Stimulated activated CD4-positive, alpha-beta T cell treated with anti-CD3 and anti-CD28 coated beads, Interleukin-2, amount 100 ng/mL, for 4 hours (primary cell): Measurements from ENCODE around the gene RBFOX1.

Experiments
- DNase-seq: peaks from one replicate; pipeline ENCODE4 v3.0.0-alpha.2; 2020; ENCODE audit warnings: low read depth

The RBFOX1 gene

DNA sequence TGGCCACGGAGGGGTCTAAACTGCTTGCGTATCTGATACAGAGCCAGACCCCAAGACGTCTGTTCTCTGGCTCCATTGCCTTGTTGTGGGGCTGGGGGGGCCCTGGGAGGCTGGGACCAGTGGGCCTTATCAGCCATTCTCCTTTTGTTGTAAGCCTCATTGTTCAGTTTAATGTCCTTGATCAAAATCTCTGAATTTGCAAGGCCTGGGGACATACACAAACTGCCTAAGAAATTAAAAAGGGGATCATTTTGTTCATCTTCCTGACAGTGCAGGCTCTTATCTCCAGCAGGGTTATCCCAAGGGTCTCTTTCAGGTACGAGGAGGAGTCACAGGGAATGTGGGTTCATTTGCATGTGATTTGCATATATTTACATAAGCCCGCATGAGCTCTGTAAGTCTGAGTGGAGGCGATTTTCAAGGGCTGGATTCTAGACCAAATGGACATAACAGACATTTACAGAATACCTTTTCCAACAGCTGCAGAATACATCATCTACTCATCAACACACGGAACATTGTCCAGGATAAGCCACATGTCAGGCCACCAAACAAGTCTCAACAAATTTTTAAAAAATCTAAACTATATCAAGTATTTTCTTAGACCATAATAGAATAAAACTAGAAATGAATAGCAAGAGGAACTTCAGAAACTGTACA, 269.8 kb downstream of the RBFOX1 start:
- no peak for DNase-seq

- no peak for DNase-seq
These were observed 273.2 kb downstream of the RBFOX1 start for GRCh38 chr16:7605812-7606211.

DNA sequence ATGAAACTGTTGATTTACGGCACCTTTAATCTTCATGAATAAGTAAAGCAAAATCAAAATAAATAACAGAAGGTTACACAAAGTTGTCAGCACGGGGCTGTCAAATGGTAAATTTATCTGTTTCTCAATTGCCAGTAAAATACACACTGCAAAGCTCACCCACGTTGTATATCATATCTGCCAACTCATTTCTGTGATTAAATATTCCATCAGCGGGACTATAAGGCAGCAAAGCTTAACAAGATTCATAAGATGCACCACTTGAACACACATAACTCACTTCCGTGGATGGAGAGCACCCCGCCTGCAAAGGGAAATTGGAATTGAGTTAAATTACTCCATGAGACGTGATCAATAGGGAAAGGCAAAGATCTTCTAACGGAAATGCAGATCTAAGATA, 280.0 kb downstream of the RBFOX1 start:
- no peak for DNase-seq

DNA sequence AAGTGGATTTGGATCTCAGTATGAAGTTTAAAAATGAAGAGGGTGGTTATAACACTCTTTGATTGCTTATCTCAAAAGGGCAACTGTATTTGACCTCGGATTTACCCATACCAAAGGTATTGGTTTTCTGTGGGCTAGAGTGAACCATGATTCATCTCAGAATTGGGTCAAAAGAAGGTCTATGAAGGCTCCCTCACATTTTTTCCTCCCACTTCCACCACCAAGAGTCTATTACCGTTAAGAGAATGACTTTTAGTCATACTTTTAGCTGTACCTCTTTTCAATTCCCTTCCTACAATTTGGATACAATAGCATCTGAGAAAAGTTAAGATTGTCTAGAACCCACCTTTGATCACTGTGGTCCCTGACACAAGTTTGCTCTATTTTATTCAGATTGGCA, 280.9 kb downstream of the RBFOX1 start:
- DNase-seq = no peak

- no peak for DNase-seq
These were observed 281.6 kb downstream of the RBFOX1 start for GRCh38 chr16:7614021-7614795.

DNA sequence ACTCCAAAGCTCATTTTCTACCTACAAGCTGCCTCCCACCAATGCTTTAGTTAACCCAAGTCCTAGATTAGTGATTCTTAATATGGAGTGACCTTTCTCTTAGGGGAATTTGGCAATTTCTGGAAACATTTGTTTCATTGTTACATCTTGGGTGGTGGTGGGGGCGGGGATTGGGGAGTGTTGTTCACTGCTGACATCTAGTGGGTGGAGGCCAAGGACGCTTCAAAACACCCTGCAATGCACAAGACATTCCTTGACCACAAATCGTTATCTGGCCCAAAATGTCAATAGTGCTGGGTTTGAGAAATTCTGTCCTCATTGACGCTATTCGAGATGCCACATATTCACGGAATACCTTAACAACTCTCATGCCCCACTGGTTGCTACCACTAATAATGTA, 282.9 kb downstream of the RBFOX1 start:
- DNase-seq = no peak

DNA sequence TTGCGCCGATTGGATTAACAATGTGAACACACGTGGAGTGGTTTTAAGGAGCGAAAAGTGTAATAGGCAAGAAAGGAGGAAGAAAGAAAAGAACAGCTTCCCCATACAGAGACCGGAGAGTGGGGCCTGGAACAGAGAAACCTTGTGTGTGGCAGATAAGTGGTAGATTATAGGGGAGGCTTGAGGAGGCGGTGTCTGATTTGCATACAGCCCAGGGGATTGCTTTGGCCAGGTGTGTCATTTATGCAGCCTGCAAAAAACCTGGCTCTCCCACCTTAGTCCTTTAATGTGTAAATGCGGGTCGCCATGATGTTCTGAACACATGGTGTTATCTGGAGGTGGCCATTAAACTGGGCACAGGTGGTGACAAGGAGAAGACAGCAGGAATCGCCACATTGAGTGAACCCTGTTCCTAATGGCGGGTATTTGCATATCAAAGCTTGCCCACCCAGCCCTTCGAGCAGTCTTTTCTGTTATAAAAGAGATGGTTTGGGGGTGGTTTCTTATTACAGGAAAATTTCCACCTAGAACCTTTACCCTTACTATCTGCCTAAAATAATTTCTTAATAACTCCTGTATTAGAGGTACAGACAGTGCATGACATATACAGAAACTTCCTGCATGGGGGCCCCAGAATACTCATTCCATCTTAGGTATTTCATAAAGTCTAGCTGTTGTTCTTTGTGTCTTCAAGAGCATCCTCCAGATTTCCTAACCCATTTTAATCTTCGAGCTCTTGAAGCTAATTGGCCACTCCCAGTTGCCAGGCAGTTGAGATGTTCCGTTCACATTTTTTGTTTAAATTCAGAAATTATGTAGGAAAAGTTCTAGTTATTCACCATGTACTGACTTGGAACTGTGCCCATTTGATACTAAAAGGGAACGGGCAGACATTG, 292.5 kb downstream of the RBFOX1 start:
- DNase-seq = no peak

GRCh38 chr16:7628981-7629380, 296.3 kb downstream of the RBFOX1 start:
- no peak for DNase-seq

- DNase-seq = no peak
These were observed 296.9 kb downstream of the RBFOX1 start for GRCh38 chr16:7629571-7629970.

DNA sequence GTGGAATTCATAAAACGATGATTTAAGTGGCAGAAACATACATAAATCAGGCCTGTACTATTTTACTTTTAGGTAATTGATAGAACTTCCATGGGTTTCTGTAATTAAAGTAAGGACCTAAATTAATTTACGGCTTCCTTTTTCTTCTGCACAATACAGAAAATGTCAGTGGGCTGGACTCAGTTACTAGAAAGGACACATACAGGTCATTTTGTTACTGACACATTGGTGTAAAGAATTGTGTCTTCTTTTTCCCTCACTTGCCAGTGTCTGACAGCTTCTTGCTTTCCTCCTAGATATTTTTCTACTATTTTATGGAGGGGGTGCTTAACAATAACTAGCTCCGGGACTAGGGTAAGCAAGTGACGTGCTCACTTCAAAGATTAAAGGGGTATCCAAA, 304.8 kb downstream of the RBFOX1 start:
- DNase-seq = no peak

DNA sequence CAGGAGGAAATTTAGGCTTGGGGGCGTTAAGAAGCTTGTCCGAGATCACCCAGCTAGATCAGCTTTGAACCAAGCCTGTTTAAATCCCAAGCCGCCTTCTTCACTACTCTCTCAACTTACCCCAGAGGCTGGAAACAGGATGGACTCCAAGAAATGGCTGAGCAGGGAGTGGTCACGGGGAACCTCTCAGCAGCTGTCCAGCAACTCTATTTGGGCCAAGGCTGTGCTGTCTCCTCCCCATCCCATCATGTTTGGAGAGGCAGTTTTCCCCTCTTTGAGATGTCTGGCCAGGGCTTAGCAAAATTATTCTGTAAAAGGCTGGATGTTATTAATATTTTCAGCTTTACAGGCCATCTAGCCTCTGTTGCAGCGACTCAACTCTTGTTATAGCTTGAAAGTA, 305.7 kb downstream of the RBFOX1 start:
- DNase-seq = no peak

- no peak for DNase-seq
These were observed 307.7 kb downstream of the RBFOX1 start for GRCh38 chr16:7640334-7640733.

- no peak for DNase-seq
These were observed 311.5 kb downstream of the RBFOX1 start for GRCh38 chr16:7644176-7644575.

GRCh38 chr16:7644811-7645210, 312.2 kb downstream of the RBFOX1 start:
- DNase-seq = no peak

GRCh38 chr16:7646821-7647500, 314.3 kb downstream of the RBFOX1 start:
- DNase-seq = no peak

DNA sequence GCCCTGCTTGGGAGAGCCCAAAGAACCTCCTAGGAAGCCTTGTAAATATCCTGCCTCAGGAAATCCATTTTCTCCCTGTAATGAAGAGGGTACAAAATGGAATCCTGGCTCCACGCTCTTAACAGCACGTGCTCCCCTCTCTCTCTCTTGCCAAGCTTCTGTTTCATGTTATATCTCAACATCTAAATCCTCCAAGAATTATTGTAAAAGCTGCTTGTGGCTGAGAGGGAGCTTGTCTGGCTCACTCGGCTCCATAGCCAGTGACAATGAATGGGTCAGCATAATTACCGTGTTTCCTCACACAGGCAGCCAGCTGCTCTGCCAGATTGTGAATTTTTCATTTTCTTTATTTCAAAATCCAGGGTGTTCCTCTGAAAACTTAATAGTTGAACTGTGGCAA, 317.8 kb downstream of the RBFOX1 start:
- no peak for DNase-seq

DNA sequence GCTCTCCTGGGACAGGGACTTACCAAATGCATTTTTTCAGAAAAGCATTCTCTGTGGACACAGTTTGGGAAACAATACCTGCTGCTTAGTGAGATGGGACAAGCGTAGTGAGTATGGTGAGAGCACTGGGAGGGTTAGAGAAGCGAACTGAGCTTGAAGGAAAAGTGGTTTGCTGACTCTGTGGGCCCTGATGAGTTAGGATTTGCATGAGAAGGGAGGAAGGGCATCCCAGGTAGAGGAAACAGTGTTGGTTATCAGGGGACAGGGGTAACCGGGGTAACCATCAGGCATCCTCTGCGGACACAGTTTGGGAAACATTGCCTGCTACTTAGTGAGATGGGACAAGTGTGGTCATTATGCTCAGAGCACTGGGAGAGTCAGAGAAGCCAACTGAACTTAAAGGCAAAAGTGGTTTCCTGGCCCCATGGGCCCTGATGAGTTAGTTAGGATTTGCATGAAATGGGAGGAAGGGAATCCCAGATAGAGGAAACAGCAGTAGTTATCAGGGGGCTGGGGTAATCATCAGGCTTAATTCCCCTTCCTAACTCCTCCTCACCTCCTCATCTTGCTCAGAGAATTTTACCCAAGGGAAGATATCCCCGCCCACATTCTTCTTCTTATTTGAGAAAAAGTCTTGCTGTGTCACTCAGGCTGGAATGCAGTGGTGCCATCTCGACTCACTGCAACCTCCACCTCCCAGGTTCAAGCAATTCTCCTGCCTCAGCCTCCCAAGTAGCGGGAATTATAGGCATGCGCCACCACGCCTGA, 319.3 kb downstream of the RBFOX1 start:
- no peak for DNase-seq

DNA sequence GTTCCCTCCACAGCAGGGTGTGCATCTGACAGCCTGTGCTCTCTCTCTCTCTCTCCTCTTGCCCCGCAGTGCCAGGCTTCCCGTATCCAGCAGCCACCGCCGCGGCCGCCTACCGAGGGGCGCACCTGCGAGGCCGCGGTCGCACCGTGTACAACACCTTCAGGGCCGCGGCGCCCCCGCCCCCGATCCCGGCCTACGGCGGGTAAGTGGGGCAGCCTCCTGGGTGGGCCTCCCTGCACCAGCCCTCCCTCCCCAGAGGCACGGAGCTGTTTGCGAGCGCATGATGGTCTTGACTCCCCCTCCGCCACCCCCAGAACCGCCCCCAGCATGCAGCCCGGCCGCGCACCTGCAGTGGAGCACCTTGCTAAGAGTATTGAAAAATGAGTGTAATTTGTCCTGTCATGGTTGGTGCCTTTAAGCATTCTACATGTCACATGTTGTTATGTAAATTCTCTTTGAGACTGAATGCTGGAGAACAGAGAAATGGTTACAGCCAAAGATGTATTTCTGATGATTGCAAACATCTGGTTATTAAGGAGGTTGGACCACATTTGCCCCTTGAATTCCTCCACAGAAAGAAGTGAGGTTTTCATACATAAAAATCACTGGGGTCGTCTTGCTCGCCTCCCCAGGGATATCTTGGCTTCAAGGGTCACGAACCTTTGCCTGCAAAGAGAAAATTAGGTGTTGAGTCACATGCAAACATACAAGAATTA, 321.3 kb downstream of the RBFOX1 start:
- no peak for DNase-seq

DNA sequence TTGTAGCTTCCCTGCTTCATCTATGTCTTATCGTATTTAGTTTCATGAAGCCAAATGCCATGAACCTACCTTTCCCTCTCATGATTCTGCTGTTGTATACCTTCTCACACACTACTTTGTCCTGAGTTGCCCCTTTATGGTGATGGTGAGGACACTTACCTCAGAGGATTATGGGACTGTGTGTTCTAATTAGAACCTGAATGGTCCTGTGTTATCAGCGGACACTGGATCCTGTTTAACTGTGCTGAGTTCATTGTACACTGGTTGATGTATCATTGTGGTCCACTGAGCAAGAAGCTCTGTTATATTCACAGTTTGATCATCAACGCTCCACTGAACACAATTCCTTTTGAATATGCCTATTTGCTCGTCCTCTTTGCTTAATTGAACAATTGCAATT, 343.0 kb downstream of the RBFOX1 start:
- no peak for DNase-seq

DNA sequence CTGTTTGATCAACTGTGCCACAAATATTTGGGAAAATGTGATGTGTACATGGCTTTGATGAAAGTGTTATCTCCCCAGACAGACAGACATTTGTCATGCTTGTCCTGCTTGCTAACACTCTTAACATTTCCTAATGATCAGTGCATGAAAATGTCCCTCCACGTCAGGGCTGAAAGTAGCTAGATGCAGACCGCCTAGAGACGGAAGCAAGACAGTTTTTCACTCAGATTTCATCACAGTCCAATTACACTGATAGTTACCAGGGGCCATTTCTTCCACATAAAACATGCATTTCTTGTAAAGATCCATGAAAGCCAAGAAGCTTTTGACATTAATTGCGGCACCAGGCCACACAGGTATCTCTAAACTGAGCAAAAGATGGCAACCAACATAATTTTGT, 347.7 kb downstream of the RBFOX1 start:
- DNase-seq = no peak

DNA sequence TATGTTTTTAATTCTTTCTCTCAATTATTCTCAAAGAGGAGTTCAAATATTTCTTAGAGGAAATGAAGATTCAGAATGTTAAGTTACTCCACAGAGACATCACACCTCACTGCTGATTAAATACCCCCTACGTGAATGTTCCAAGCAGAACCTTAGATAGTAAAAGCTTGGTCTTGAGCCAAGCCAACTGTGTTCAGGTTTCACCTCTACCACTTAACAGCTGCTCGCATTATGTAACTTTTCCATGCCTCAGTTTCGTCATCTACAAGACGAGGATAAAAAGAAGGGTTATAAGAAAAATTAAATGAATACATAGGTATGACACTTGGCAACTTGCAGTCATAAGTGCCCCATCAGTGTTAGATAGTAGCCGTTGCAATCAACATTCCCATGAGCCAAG, 356.2 kb downstream of the RBFOX1 start:
- DNase-seq = no peak
